ENCODE results near the gene GPR150. TPM values are rescaled to one million over a fixed set of nuclear protein-coding genes. Genes with fewer than 3 reads are reported as not detected.
"Not testable (repeated sequence)": the region's sequence is repeated elsewhere in the genome, so short reads cannot be mapped to it uniquely, and the experiment has no call there.

Gene GPR150
- total RNA-seq, 2 experiments from 2014 or later = 0.45 to 0.76 TPM

- TF ChIP-seq CTCF (IDR thresholded peaks at IDR 0.05) = no peak
- CTCF ChIA-PET = interaction anchor here (1.4 kb wide), 1 partner anchor 26 kb away, joined by 4 read pairs; no protein-coding TSS in a partner anchor
- Mint-ChIP-seq H3K4me3 (no peak overlapping the region), H3K27ac (no peak overlapping the region), H3K36me3 (ENCODE audit: low read depth) (no peaks in the 10 kb centered on the region), H3K9me3 (no peaks in the 10 kb centered on the region), H3K27me3 (peaks cover 10% of the 10 kb centered on the region), H3K4me1 (ENCODE audit: low read depth) (peaks cover 3% of the 10 kb centered on the region)
- DNase-seq (no peak), ATAC-seq (no peak)
- POLR2A ChIA-PET = no interaction called here
- intact Hi-C loops (cut with micrococcal nuclease) = no loop called here
Measured at GRCh38 chr5:95638632-95639031, 18.7 kb downstream of the GPR150 start.

GRCh38 chr5:95641741-95642220 is 21.9 kb downstream of the GPR150 start:
- Mint-ChIP-seq H3K4me1 (ENCODE audit: low read depth) (peaks cover 21% of the 10 kb centered on the region), H3K4me3 (no peak overlapping the region), H3K9me3 (no peaks in the 10 kb centered on the region), H3K27me3 (peaks cover 7% of the 10 kb centered on the region), H3K36me3 (ENCODE audit: low read depth) (no peaks in the 10 kb centered on the region), H3K27ac (no peak overlapping the region)
- intact Hi-C loops (cut with micrococcal nuclease) = loop anchor here (5.0 kb wide), 1 partner anchor 201 kb away; no protein-coding TSS in a partner anchor
- CTCF ChIA-PET = interaction anchor here (1.0 to 9.2 kb wide), 4 partner anchors 10 to 142 kb away, joined by 3 to 88 read pairs (median 19); no protein-coding TSS in a partner anchor
- no peak for ATAC-seq
- TF ChIP-seq CTCF (IDR thresholded peaks at IDR 0.05) = no peak
- POLR2A ChIA-PET = interaction anchor here (1.1 kb wide), 1 partner anchor 10 kb away, joined by 3 read pairs; no protein-coding TSS in a partner anchor
- DNase-seq = no peak

GRCh38 chr5:95643152-95643551 is 23.3 kb downstream of the GPR150 start:
- Mint-ChIP-seq H3K36me3 (ENCODE audit: low read depth) (no peaks in the 10 kb centered on the region), H3K9me3 (no peaks in the 10 kb centered on the region), H3K4me3 (no peak overlapping the region), H3K27ac (no peak overlapping the region), H3K4me1 (ENCODE audit: low read depth) (peaks cover 24% of the 10 kb centered on the region), H3K27me3 (peaks cover 7% of the 10 kb centered on the region)
- no peak for TF ChIP-seq CTCF (IDR thresholded peaks at IDR 0.05)
- no peak for ATAC-seq
- POLR2A ChIA-PET = interaction anchor here (0.7 to 2.6 kb wide), 2 partner anchors 13 to 138 kb away, joined by 3 to 6 read pairs; no protein-coding TSS in a partner anchor
- no peak for DNase-seq
- intact Hi-C loops (cut with micrococcal nuclease) = loop anchor here (5.0 kb wide), 1 partner anchor 199 kb away; no protein-coding TSS in a partner anchor
- CTCF ChIA-PET = interaction anchor here (1.2 to 9.2 kb wide), 10 partner anchors 8 to 206 kb away, joined by 4 to 88 read pairs (median 9); no protein-coding TSS in a partner anchor

- Mint-ChIP-seq H3K9me3 (no peaks in the 10 kb centered on the region), H3K27me3 (peaks cover 3% of the 10 kb centered on the region), H3K4me1 (ENCODE audit: low read depth) (peaks cover 30% of the 10 kb centered on the region), H3K36me3 (ENCODE audit: low read depth) (no peaks in the 10 kb centered on the region), H3K4me3 (no peak overlapping the region), H3K27ac (peak overlapping the region; percentile 52)
- ChIA-PET POLR2A (interaction anchor here (1.0 to 2.6 kb wide), 3 partner anchors 12 to 137 kb away, joined by 3 to 6 read pairs (median 5); no protein-coding TSS in a partner anchor), CTCF (interaction anchor here (1.2 to 9.2 kb wide), 11 partner anchors 10 to 205 kb away, joined by 3 to 88 read pairs (median 7); no protein-coding TSS in a partner anchor)
- peak; percentile 75 for DNase-seq
- ATAC-seq = peak; percentile 32
- intact Hi-C loops (cut with micrococcal nuclease) = loop anchor here (5.0 kb wide), 2 partner anchors 178 to 198 kb away; partner anchors contain the start of gene GLRX
- TF ChIP-seq CTCF (IDR thresholded peaks at IDR 0.05) = peak; percentile 60
Measured at GRCh38 chr5:95644351-95645042, 24.6 kb downstream of the GPR150 start.

- not testable (repeated sequence) for ATAC-seq; H3K36me3 Mint-ChIP-seq (ENCODE audit: low read depth); DNase-seq; H3K27me3 Mint-ChIP-seq; H3K9me3 Mint-ChIP-seq
- CTCF ChIA-PET = interaction anchor here (0.9 to 9.2 kb wide), 8 partner anchors 14 to 201 kb away, joined by 3 to 88 read pairs (median 7); no protein-coding TSS in a partner anchor
- Mint-ChIP-seq H3K4me3 (peak overlapping the region; percentile 81), H3K27ac (peak overlapping the region; percentile 90), H3K4me1 (ENCODE audit: low read depth) (peaks cover 36% of the 10 kb centered on the region)
- intact Hi-C loops (cut with micrococcal nuclease) = loop anchor here (2.0 to 5.0 kb wide), 2 partner anchors 115 to 176 kb away; partner anchors contain the start of gene GLRX
- POLR2A ChIA-PET = interaction anchor here (0.9 to 2.0 kb wide), 7 partner anchors 14 to 190 kb away, joined by 3 to 6 read pairs (median 4); partner anchors contain the start of gene GLRX
Measured at GRCh38 chr5:95646226-95646568, 26.3 kb downstream of the GPR150 start.

Measured in activated CD8-positive, alpha-beta T cell treated with anti-CD3 and anti-CD28 coated beads for 36 hours (primary cell).